DOHH2 (cell line): ENCODE data around the gene SDCBP2.

Experiments
- H3F3A ChIP-seq: fragments of 200-600 bp; sonication (generic), shearing (Covaris generic); 2 replicates; pipeline ENCODE4 v1.6.0; 2016; ENCODE audit warnings: antibody characterized with exemption, mild to moderate bottlenecking; ENCODE audit not compliant: control insufficient read depth, insufficient read depth
- H3K27ac ChIP-seq: fragments of 200-600 bp; sonication (generic); 2 replicates; pipeline ENCODE4 v1.5.1; 2014; ENCODE audit warnings: low read depth, mild to moderate bottlenecking, low read length, moderate library complexity
- H3K27me3 ChIP-seq: fragments of 200-600 bp; sonication (generic); 2 replicates; pipeline ENCODE4 v1.6.1; 2014; ENCODE audit warnings: mild to moderate bottlenecking, low read length, mixed read lengths; ENCODE audit not compliant: control insufficient read depth
- H3K36me3 ChIP-seq: fragments of 200-600 bp; sonication (generic); 2 replicates; pipeline ENCODE4 v1.6.1; 2014; ENCODE audit warnings: mild to moderate bottlenecking, low read length, moderate library complexity, mixed read lengths; ENCODE audit not compliant: control insufficient read depth
- H3K4me1 ChIP-seq: fragments of 200-600 bp; sonication (generic); 2 replicates; pipeline ENCODE4 v1.6.1; 2014; ENCODE audit warnings: mild to moderate bottlenecking, low read length, mixed read lengths; ENCODE audit not compliant: control insufficient read depth
- H3K4me2 ChIP-seq: fragments of 200-600 bp; sonication (generic); 2 replicates; pipeline ENCODE4 v1.6.0; 2014; ENCODE audit warnings: mild to moderate bottlenecking, low read length, moderate library complexity
- H3K4me3 ChIP-seq: fragments of 200-600 bp; sonication (generic); 2 replicates; pipeline ENCODE4 v1.5.1; 2014; ENCODE audit warnings: mild to moderate bottlenecking, low read length, mixed read lengths
- H3K79me2 ChIP-seq: fragments of 200-600 bp; sonication (generic); 2 replicates; pipeline ENCODE4 v1.6.1; 2014; ENCODE audit warnings: mild to moderate bottlenecking, low read length, mixed read lengths; ENCODE audit not compliant: control insufficient read depth
- H3K9me2 ChIP-seq: fragments of 200-600 bp; sonication (generic); replicated peaks from 2 replicates; pipeline ENCODE4 v1.6.1; 2014; ENCODE audit warnings: mild to moderate bottlenecking, low read length, mixed read lengths; ENCODE audit not compliant: control insufficient read depth
- H3K9me3 ChIP-seq: fragments of 200-600 bp; sonication (generic); 2 replicates; pipeline ENCODE4 v1.6.1; 2014; ENCODE audit warnings: antibody characterized with exemption, low read length, mixed read lengths; ENCODE audit not compliant: control insufficient read depth, insufficient read depth
- H4K20me1 ChIP-seq: fragments of 200-600 bp; sonication (generic); 2 replicates; pipeline ENCODE4 v1.6.0; 2014; ENCODE audit warnings: low read depth, mild to moderate bottlenecking, antibody characterized with exemption, low read length, moderate library complexity; ENCODE audit not compliant: control insufficient read depth, insufficient read depth
- EZH2phosphoT487 ChIP-seq: fragments of 200-600 bp; sonication (generic); IDR thresholded peaks from 2 replicates; pipeline ENCODE4 v1.6.1; 2017; ENCODE audit warnings: borderline replicate concordance, mild to moderate bottlenecking, antibody characterized with exemption, low read length, moderate library complexity, mixed read lengths
- TF ChIP-seq, protein P1 (sequence below): fragments of 200-600 bp; sonication (generic); IDR thresholded peaks from one replicate; pipeline ENCODE4 v1.5.1; 2014; ENCODE audit warnings: antibody characterized with exemption, mild to moderate bottlenecking, low read depth, low read length; ENCODE audit not compliant: poor library complexity, severe bottlenecking

Gene SDCBP2

DNA sequence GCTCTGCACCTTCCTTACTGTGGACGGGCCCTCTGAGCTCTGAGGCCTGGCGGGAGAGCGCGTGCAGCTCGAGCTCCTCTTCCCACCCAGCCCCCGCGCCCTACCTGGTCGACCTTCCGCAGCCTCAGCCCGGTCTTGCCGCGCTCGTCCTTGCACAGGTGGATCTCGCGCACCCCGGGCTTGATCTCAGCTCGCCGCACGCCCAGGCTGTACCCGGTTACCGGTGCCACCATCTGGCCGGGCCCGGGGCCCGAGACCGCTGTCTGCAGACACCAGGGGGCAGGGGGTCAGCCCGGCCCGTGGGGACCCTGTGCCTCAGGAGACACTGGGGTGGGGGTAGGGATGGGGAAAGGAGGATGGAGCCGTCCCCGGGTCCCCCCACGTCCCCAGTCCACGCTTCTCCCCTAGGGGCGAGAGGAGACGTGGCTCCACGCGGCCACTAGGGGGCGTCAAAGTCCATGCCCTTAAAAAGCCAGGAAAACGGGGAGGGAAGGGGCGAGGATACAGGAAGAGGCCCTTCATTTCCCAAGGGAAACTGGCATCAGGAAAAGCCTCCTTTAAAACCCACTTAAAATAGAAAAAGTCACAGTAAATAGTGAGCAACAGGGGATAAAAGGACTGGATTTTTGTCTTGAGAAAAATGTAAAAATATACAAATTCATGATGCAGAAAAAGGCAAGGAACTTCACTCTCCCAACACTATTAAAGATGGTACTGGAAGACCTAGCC, 15.5 kb downstream of the SDCBP2 start:
- Histone ChIP-seq H3K4me3 (no peak overlapping the region), H4K20me1 (no peaks in the 10 kb centered on the region), H3K79me2 (no peaks in the 10 kb centered on the region), H3K36me3 (no peaks in the 10 kb centered on the region), H3K9me2 (no peaks in the 10 kb centered on the region), H3K4me1 (peaks cover 4% of the 10 kb centered on the region), H3K27ac (no peak overlapping the region), H3K27me3 (peaks cover 18% of the 10 kb centered on the region), H3F3A (no peaks in the 10 kb centered on the region), H3K4me2 (no peak overlapping the region; the same call in 1 of the 2 replicates), H3K9me3 (no peaks in the 10 kb centered on the region)
- TF ChIP-seq EZH2phosphoT487 = no peak
- TF ChIP-seq, protein P1, sequence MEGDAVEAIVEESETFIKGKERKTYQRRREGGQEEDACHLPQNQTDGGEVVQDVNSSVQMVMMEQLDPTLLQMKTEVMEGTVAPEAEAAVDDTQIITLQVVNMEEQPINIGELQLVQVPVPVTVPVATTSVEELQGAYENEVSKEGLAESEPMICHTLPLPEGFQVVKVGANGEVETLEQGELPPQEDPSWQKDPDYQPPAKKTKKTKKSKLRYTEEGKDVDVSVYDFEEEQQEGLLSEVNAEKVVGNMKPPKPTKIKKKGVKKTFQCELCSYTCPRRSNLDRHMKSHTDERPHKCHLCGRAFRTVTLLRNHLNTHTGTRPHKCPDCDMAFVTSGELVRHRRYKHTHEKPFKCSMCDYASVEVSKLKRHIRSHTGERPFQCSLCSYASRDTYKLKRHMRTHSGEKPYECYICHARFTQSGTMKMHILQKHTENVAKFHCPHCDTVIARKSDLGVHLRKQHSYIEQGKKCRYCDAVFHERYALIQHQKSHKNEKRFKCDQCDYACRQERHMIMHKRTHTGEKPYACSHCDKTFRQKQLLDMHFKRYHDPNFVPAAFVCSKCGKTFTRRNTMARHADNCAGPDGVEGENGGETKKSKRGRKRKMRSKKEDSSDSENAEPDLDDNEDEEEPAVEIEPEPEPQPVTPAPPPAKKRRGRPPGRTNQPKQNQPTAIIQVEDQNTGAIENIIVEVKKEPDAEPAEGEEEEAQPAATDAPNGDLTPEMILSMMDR = peak; percentile 98

- H3K36me3 ChIP-seq = no peaks in the 10 kb centered on the region
- H3K79me2 ChIP-seq = no peaks in the 10 kb centered on the region
- no peaks in the 10 kb centered on the region for H3K9me3 ChIP-seq
- H3K4me1 ChIP-seq = peaks cover 4% of the 10 kb centered on the region
- no peak overlapping the region for H3K27ac ChIP-seq
- no peaks in the 10 kb centered on the region for H4K20me1 ChIP-seq
- H3K27me3 ChIP-seq = peaks cover 14% of the 10 kb centered on the region
- H3F3A ChIP-seq = no peaks in the 10 kb centered on the region
- H3K9me2 ChIP-seq = no peaks in the 10 kb centered on the region
- H3K4me3 ChIP-seq = no peak overlapping the region
- H3K4me2 ChIP-seq = no peak overlapping the region
- TF ChIP-seq, protein P1 = no peak
- no peak for TF ChIP-seq EZH2phosphoT487
Observed at GRCh38 chr20:1312904-1313235, 16.1 kb downstream of the SDCBP2 start.

- H3K4me1 ChIP-seq = peaks cover 4% of the 10 kb centered on the region
- no peaks in the 10 kb centered on the region for H3K79me2 ChIP-seq
- H3K27ac ChIP-seq = no peak overlapping the region
- peaks cover 9% of the 10 kb centered on the region for H3K27me3 ChIP-seq
- no peaks in the 10 kb centered on the region for H3K9me2 ChIP-seq
- no peak overlapping the region for H3K4me3 ChIP-seq
- H4K20me1 ChIP-seq = no peaks in the 10 kb centered on the region
- no peaks in the 10 kb centered on the region for H3F3A ChIP-seq
- no peak for TF ChIP-seq EZH2phosphoT487
- TF ChIP-seq, protein P1 = no peak
- no peak overlapping the region for H3K4me2 ChIP-seq
- H3K36me3 ChIP-seq = no peaks in the 10 kb centered on the region
- H3K9me3 ChIP-seq = no peaks in the 10 kb centered on the region
Observed at GRCh38 chr20:1312308-1312707, 16.6 kb downstream of the SDCBP2 start.
